D341Med (cell line): ENCODE data around the gene ABHD18.

ENCODE experiments used
- DNase-seq: peaks from one replicate; pipeline ENCODE4 v3.0.0; 2012; ENCODE audit warnings: low spot score

The ABHD18 gene

GRCh38 chr4:128068918-128069317 is 103.7 kb downstream of the ABHD18 start:
- DNase-seq = peak; percentile 51

GRCh38 chr4:128076464-128076863 is 111.3 kb downstream of the ABHD18 start:
- no peak for DNase-seq
